LHCN-M2 (cell line): Measurements from ENCODE around the gene ANKRD62. TPM values are rescaled to one million over a fixed set of nuclear protein-coding genes. Genes with fewer than 3 reads are reported as not detected.
A peak's percentile ranks its signal among the peaks of the same experiment; 100 is the strongest.

ENCODE experiments used
- DNase-seq: peaks from one replicate; pipeline ENCODE4 v3.0.0-alpha.2; 2012; ENCODE audit warnings: low read depth
- polyA plus RNA-seq: library from polyadenylated mRNA; unstranded; fragments of >200 nt; gene quantifications from one replicate; pipeline ENCODE4 v1.2.1, GENCODE V29; 2012; ENCODE audit warnings: missing spikeins
- total RNA-seq: library from RNA; depleted of rRNA; stranded (reverse); fragments of >200 nt; gene quantifications from 2 replicates; pipeline ENCODE4 v1.2.3, GENCODE V29; 2014; rRNA removed

Gene ANKRD62
- total RNA-seq, result not detected in 2 replicates
- polyA plus RNA-seq, result not detected

- no peak for DNase-seq
Observed at GRCh38 chr18:12093520-12094257, at the start of gene ANKRD62. Gene ANKRD62 (plus strand): TSS chr18:12093843. CDS start chr18:12094018, 175 bp downstream.

GRCh38 chr18:12044591-12044990 lies 49.1 kb upstream of the ANKRD62 start:
- no peak for DNase-seq

GRCh38 chr18:12046046-12046750 lies 47.4 kb upstream of the ANKRD62 start:
- DNase-seq, result no peak

- no peak for DNase-seq
Observed at GRCh38 chr18:12046751-12047335, 46.8 kb upstream of the ANKRD62 start.

- DNase-seq, result no peak
Observed at GRCh38 chr18:12048010-12048826, 45.4 kb upstream of the ANKRD62 start.

GRCh38 chr18:12048827-12049175 lies 44.8 kb upstream of the ANKRD62 start:
- DNase-seq, result peak; percentile 76

- no peak for DNase-seq
Observed at GRCh38 chr18:12049978-12050811, 43.4 kb upstream of the ANKRD62 start.

GRCh38 chr18:12052866-12053265 lies 40.8 kb upstream of the ANKRD62 start:
- DNase-seq, result peak; percentile 81

GRCh38 chr18:12053289-12053688 lies 40.4 kb upstream of the ANKRD62 start:
- DNase-seq, result no peak

GRCh38 chr18:12056034-12056883 lies 37.4 kb upstream of the ANKRD62 start:
- DNase-seq, result no peak

- no peak for DNase-seq
Observed at GRCh38 chr18:12056884-12057402, 36.7 kb upstream of the ANKRD62 start.

- DNase-seq, result no peak
Observed at GRCh38 chr18:12057419-12058039, 36.1 kb upstream of the ANKRD62 start.

GRCh38 chr18:12059334-12060181 lies 34.1 kb upstream of the ANKRD62 start:
- DNase-seq, result no peak

GRCh38 chr18:12060182-12060870 lies 33.3 kb upstream of the ANKRD62 start:
- no peak for DNase-seq

- DNase-seq, result no peak
Observed at GRCh38 chr18:12061685-12062084, 32.0 kb upstream of the ANKRD62 start.

- DNase-seq, result no peak
Observed at GRCh38 chr18:12062974-12063373, 30.7 kb upstream of the ANKRD62 start.

GRCh38 chr18:12064086-12064763 lies 29.4 kb upstream of the ANKRD62 start:
- no peak for DNase-seq
